ENCODE measurements around the gene KLHL29.

KLHL29 gene

DNA sequence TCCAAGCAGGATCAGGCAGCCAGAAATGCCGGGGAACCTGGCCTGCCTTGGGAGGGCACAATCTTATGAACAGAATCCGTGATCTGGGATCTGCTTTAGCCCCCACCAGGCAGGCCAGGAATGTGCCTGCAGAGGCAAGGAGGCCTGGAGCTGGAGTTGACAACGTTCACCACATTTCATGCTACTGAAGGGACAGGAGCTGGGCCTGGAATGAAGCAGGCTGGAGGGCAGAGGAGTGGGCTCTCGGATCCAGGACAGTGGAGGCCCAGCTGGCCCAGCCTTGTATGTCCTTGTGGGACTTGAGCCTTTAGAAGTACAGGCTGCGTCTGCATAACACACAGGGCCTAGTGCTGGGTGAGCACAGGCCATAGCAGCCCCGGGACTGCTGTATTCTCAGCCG lies 91.8 kb downstream of the KLHL29 start:
- no peak for DNase-seq (ENCODE audit: low read depth, low spot score)

DNA sequence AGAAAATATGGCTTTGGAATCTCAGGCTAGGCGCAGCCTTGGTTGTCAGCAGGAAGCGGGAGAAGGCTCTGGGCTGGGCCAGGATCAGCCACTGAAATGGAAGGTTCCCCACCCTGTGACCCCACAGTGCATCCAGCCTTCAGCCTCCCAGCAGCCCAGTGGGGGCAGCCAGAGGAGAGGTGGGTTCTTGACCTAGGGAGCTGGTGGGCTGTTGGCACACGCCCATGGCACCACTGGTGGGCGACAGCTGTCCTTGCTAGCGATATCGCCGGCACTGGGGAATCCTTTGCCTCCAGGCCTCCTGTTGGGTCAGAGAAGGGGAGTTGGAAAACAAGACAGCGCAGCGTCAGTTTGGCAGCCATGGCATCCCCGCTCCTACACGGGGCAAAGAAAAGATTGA lies 92.4 kb downstream of the KLHL29 start:
- DNase-seq (ENCODE audit: low read depth, low spot score) = no peak

- DNase-seq (ENCODE audit: low read depth, low spot score) = no peak
Measured at GRCh38 chr2:23478087-23478932, 93.3 kb downstream of the KLHL29 start.

GRCh38 chr2:23478933-23479683 lies 94.1 kb downstream of the KLHL29 start:
- no peak for DNase-seq (ENCODE audit: low read depth, low spot score)

GRCh38 chr2:23480957-23481797 lies 96.2 kb downstream of the KLHL29 start:
- no peak for DNase-seq (ENCODE audit: low read depth, low spot score)

- no peak for DNase-seq (ENCODE audit: low read depth, low spot score)
Measured at GRCh38 chr2:23482188-23482587, 97.2 kb downstream of the KLHL29 start.

- no peak for DNase-seq (ENCODE audit: low read depth, low spot score)
Measured at GRCh38 chr2:23482607-23483006, 97.6 kb downstream of the KLHL29 start.

DNA sequence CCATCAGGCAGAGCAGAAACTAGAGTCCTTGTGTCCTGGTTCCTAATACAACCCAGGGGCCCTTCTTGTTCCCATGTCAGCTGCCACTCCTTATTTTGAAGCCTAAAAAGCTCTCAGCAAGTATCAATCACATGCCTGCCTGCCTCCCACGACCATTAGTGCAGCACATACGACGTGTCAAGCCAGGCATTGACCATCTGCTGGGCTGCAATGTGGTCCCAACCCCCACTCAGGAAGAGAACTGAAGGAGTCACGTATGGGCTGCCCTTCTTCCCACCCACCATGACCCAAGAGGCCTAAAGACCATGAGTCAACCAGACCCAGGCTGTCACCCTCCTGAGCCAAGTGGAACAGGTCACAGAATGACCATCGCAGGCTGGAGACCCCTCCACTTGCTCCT lies 98.8 kb downstream of the KLHL29 start:
- no peak for DNase-seq (ENCODE audit: low read depth, low spot score)

GRCh38 chr2:23484275-23484674 lies 99.3 kb downstream of the KLHL29 start:
- no peak for DNase-seq (ENCODE audit: low read depth, low spot score)

DNA sequence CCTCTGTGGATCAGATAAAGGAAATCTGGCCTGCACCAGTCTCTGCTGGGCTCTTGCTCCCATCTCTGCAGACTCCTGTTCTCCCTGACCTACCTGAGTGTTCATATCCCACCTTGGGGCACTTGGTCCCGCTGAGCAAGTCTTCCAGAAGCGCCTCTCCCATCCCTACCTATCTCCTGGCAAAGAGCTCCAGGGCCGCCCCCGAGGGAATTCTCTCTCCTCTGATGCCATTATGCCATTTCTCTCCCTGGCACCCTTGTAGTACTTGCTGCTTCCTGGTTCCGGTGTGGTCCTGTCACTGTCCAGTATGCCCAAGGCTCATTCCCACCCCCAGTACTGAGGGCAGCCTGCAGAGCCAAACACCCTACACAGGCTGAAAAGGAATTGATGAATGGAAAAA lies 99.8 kb downstream of the KLHL29 start:
- DNase-seq (ENCODE audit: low read depth, low spot score) = no peak

- no peak for DNase-seq (ENCODE audit: low read depth, low spot score)
Measured at GRCh38 chr2:23485261-23485660, 100.3 kb downstream of the KLHL29 start.

- no peak for DNase-seq (ENCODE audit: low read depth, low spot score)
Measured at GRCh38 chr2:23485841-23486683, 101.1 kb downstream of the KLHL29 start.

GRCh38 chr2:23486684-23487075 lies 101.7 kb downstream of the KLHL29 start:
- no peak for DNase-seq (ENCODE audit: low read depth, low spot score)

GRCh38 chr2:23487735-23488492 lies 102.9 kb downstream of the KLHL29 start:
- peak; percentile 46 for DNase-seq (ENCODE audit: low read depth, low spot score)

DNA sequence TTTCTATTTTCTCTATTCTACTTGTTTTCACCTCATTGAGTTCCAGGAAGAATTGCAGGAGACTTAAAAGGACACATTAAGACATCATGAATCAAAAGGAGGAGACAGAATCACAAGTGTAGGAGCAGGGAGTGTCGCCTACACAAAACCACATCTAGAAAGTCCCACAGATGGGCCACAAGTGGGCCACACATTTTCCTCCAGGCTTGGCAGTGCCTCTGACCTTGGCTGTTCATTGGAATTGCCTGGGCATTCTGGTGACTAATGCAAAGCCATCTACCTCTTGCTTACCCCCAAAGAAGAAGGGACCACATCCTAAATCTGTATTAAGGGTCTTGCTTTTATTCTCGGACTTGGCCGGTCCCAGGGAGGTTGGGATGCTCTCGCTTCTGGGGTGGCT lies 103.6 kb downstream of the KLHL29 start:
- no peak for DNase-seq (ENCODE audit: low read depth, low spot score)

GRCh38 chr2:23489471-23490322 lies 104.7 kb downstream of the KLHL29 start:
- no peak for DNase-seq (ENCODE audit: low read depth, low spot score)

DNA sequence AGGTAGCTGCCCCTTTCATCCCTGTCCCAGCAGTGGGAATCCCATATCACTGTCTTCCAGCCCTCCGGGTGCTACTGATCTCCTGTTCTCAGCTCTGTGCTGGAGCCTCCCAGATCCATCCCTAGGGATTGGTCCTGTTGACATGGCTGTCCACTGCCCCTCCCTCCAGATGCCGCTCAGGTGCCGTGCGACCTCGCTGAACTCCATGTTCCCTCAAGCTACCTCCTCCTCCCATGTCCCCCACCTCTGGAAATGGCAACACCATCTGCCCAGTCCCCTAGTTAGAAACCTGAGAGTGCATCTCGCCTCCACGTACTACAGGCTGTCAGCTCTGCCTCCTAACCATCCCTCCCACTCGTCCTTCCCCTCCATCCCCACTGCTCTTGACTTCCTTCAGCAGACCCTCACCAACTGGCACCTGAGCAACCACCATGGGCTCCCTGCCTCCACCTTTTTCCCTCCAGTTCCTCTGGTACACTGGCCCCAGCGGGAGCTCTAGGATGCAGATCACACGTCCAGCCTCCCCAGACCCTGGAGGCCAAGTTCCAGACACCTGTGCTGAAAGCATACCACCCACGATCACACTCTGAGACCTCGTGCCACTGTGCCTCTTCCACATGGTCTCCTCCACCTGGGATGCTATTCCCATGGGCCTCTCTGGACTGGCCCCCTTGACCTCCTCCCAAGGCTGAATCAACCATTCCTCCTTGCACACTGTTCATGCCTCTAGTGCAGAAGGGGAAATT lies 106.8 kb downstream of the KLHL29 start:
- no peak for DNase-seq (ENCODE audit: low read depth, low spot score)

DNA sequence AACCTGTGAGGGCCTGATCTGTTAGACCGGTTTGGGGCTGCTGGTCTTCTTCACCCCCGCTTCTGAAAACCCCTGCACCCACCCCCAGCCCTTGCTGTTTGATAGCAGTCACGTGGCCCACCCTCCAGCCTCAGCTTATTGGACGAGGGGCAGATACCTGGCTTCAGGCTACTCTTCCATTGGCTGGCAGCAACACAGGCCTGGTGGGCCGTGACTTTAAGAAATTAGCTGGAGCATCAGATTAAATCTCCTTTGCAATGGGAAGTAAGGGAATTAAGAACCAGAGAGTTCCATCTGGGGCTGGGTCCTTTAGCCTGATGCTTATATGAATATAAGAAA lies 107.3 kb downstream of the KLHL29 start:
- DNase-seq (ENCODE audit: low read depth, low spot score) = no peak

DNA sequence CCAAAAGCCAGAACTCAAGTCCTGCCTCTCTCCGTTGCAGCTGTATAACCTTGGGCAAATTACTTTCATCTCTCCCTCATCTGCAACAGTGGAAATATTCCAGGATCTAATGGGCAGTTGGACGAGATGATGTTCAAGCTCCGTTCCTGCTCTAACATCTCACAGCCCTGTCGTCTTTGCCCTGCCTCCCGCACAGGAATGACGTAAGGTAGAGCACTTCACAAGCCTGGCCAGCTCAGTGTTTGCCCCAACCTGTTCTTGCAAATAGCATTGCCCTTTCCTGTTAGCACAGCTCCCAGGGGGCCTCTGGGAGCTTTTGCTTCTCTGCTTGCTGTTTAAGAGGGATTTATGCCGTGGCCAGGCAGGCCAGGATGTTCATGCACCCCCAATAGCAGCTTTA lies 107.9 kb downstream of the KLHL29 start:
- no peak for DNase-seq (ENCODE audit: low read depth, low spot score)
